Spleen (tissue), 11 donors: ENCODE data around the gene LIN7B. TPM values are rescaled to one million over a fixed set of nuclear protein-coding genes. Genes with fewer than 3 reads are reported as not detected.
A peak's percentile ranks its signal among the peaks of the same experiment; 100 is the strongest.

ENCODE experiments used
- DNase-seq: peaks from one replicate; pipeline ENCODE4 v3.0.0-alpha.2; 2020
- H3K27ac ChIP-seq, 8 donors: fragments of 200-600 bp; sonication (generic) in 7 of 8; 1 replicate in 4 of 8; 2 replicates in 4 of 8; pipeline versions ENCODE4 v1.5.0 to v1.8.0; 2016 to 2021; ENCODE audit warnings: inconsistent platforms in 4 of 8, mild to moderate bottlenecking in 4 of 8, moderate library complexity in 1 of 8
- H3K27me3 ChIP-seq, 7 donors: fragments of 200-600 bp; sonication (generic) in 6 of 7; replicated peaks in 1 of 7; 1 replicate in 4 of 7; 2 replicates in 3 of 7; pipeline versions ENCODE4 v1.5.0 to v1.8.0; 2016 to 2021; ENCODE audit warnings: inconsistent platforms in 3 of 7, mild to moderate bottlenecking in 1 of 7
- H3K36me3 ChIP-seq, 6 donors: fragments of 200-600 bp; sonication (generic) in 5 of 6; 1 replicate in 4 of 6; 2 replicates in 2 of 6; pipeline versions ENCODE4 v1.5.0 to v1.8.0; 2016 to 2021; ENCODE audit warnings: inconsistent platforms in 2 of 6
- H3K4me1 ChIP-seq, 6 donors: fragments of 200-600 bp; sonication (generic) in 5 of 6; 1 replicate in 3 of 6; 2 replicates in 3 of 6; pipeline versions ENCODE4 v1.5.0 to v1.8.0; 2016 to 2021; ENCODE audit warnings: inconsistent platforms in 3 of 6
- H3K4me3 ChIP-seq, 8 donors: fragments of 200-600 bp; sonication (generic) in 7 of 8; 1 replicate in 4 of 8; 2 replicates in 4 of 8; pipeline versions ENCODE4 v1.5.0 to v1.8.0; 2016 to 2021; ENCODE audit warnings: inconsistent platforms in 4 of 8, mild to moderate bottlenecking in 4 of 8, moderate library complexity in 2 of 8
- H3K9me3 ChIP-seq, 8 donors: fragments of 200-600 bp; sonication (generic) in 7 of 8; 1 replicate in 4 of 8; 2 replicates in 4 of 8; pipeline versions ENCODE4 v1.5.0 to v1.8.0; 2016 to 2021; ENCODE audit warnings: inconsistent platforms in 4 of 8
- CTCF ChIP-seq, 11 experiments: fragments of 200-600 bp in 7 of 11; fragments of 450-650 bp in 4 of 11; sonication (generic) in 4 of 11; IDR thresholded peaks in 8 of 11; conservative IDR thresholded peaks in 3 of 11; 1 replicate in 7 of 11; 2 replicates in 4 of 11; pipeline versions ENCODE4 v1.4.0 to v1.8.0; 2016 to 2021; ENCODE audit warnings: antibody characterized with exemption in 11 of 11, inconsistent platforms in 4 of 11, mild to moderate bottlenecking in 1 of 11
- POLR2A ChIP-seq, 3 donors: fragments of 450-650 bp; IDR thresholded peaks; one replicate each; pipeline ENCODE4 v1.5.1; 2017; ENCODE audit warnings: antibody characterized with exemption in 3 of 3, mild to moderate bottlenecking in 1 of 3
- POLR2AphosphoS5 ChIP-seq, 3 donors: sonication (generic); formaldehyde crosslinking; IDR thresholded peaks; one replicate each; pipeline ENCODE4 v1.5.1; 2017; ENCODE audit warnings: antibody characterized with exemption in 3 of 3
- WGBS, 5 donors: extraction: QIAGEN DNeasy Blood & Tissue Kit in 3 of 5; methylation state at CpG; one replicate each; pipeline versions ENCODE4 v1.1.5 to v1.1.7; 2013 to 2018; 5-methylcytosine and 5-hydroxymethylcytosine counted together
- intact Hi-C: fragments of 100-400 bp; cut with DNase I; formaldehyde crosslinking; loops from one replicate; pipeline ENCODE4 v1.15.0; 2023; ENCODE audit warnings: low total_unique reads
- polyA plus RNA-seq, 3 donors: library from polyadenylated mRNA; stranded (reverse); fragments of 200-250 nt; gene quantifications; one replicate each; pipeline ENCODE4 v1.2.1, GENCODE V29; 2013
- total RNA-seq, 7 donors: library from RNA; depleted of rRNA in 3 of 7; stranded (reverse); fragments of >200 nt in 3 of 7; fragmentation: NEBNext Ultra II Directional in 4 of 7; extraction: Animal tissue kit (Norgen Biotek cat#: 25700) in 4 of 7; gene quantifications; one replicate each; pipeline versions ENCODE4 v1.1.0 to v1.2.1, GENCODE V29; 2016 to 2021
- donor health status: healthy with polysubstance abuse.
- donor health status: DM: no; HTN: no; CAD: no; lungs with moderate emphysema.
- donor health status: DM: no; HTN: no; CAD: no.
- donor health status: Bipolar disorder and iron deficiency.
- donor health status: healthy.
- donor health status: DM: no; HTN: no; CAD: no.
- donor health status: DM: yes; HTN: yes; CAD: no.

LIN7B gene
- total and polyA plus RNA-seq, 10 donors: 2.7 to 9.6 (median 6.4) TPM

- Histone ChIP-seq H3K4me3 (peak overlapping the region; percentile 75 to 99 (median 95)), H3K4me1 (peaks cover 21 to 48% (median 41%) of the 10 kb centered on the region in 6 donors), H3K36me3 (peaks cover 0 to 32% (median 20%) of the 10 kb centered on the region in 6 donors), H3K27ac (peak overlapping the region; percentile 86 to 96 (median 92)), H3K9me3 (no peaks in the 10 kb centered on the region), H3K27me3 (no peaks in the 10 kb centered on the region)
- WGBS, 5 donors: 72 to 78% (median 73%) methylated on average over 26 of the region's 26 CpGs
- peak; percentile 78 for DNase-seq
- intact Hi-C loops: no loop called here
- no peak for TF ChIP-seq CTCF (IDR thresholded peaks at IDR 0.05 in 8 of 11, conservative IDR thresholded peaks at IDR 0.05 in 3 of 11)
Measured at GRCh38 chr19:49084206-49085019, 29.8 kb upstream of the LIN7B start.

GRCh38 chr19:49085020-49085867, 28.9 kb upstream of the LIN7B start, which contains the start of gene SNRNP70:
SNRNP70 (plus strand) TSS chr19:49085451; CDS start chr19:49086415, 964 bp downstream.
- Histone ChIP-seq H3K36me3 (peaks cover 0 to 40% (median 24%) of the 10 kb centered on the region in 6 donors), H3K4me1 (peaks cover 21 to 52% (median 41%) of the 10 kb centered on the region in 6 donors), H3K27ac (peak within 1 kb of the TSS; percentile 86 to 96 (median 92)), H3K9me3 (no peaks in the 10 kb centered on the region), H3K27me3 (no peaks in the 10 kb centered on the region), H3K4me3 (peak within 1 kb of the TSS; percentile 75 to 99 (median 95))
- DNase-seq: peak; percentile 100
- intact Hi-C loops: no loop called here
- 0 to 1% (median 0%) methylated on average over 69 to 89 of the region's 89 CpGs for WGBS, 5 donors
- TF ChIP-seq POLR2AphosphoS5 (IDR thresholded peaks at IDR 0.05): peak; percentile 97 to 98 (median 97)
- peak in 6 of 11 experiments; percentile 3 to 62 (median 32) for TF ChIP-seq CTCF (IDR thresholded peaks at IDR 0.05 in 8 of 11, conservative IDR thresholded peaks at IDR 0.05 in 3 of 11)
- peak; percentile 54 to 87 (median 72) for TF ChIP-seq POLR2A (IDR thresholded peaks at IDR 0.05)

GRCh38 chr19:49085868-49086232, 28.3 kb upstream of the LIN7B start:
- 1 to 2% (median 1%) methylated on average over 14 of the region's 14 CpGs for WGBS, 5 donors
- intact Hi-C loops: no loop called here

More at GRCh38 chr19:49085868-49086232, 28.3 kb upstream of the LIN7B start:
- Histone ChIP-seq H3K27me3 (no peaks in the 10 kb centered on the region), H3K4me3 (peak overlapping the region; percentile 75 to 99 (median 95)), H3K36me3 (peaks cover 2 to 46% (median 31%) of the 10 kb centered on the region in 6 donors), H3K9me3 (no peaks in the 10 kb centered on the region), H3K4me1 (peaks cover 21 to 58% (median 41%) of the 10 kb centered on the region in 6 donors), H3K27ac (peak overlapping the region; percentile 86 to 96 (median 92))
- DNase-seq: no peak
- no peak for TF ChIP-seq CTCF (IDR thresholded peaks at IDR 0.05 in 8 of 11, conservative IDR thresholded peaks at IDR 0.05 in 3 of 11)
- TF ChIP-seq POLR2A (IDR thresholded peaks at IDR 0.05): no peak
- no peak for TF ChIP-seq POLR2AphosphoS5 (IDR thresholded peaks at IDR 0.05)
